ENCODE results near the gene ELAVL4. TPM values are rescaled to one million over a fixed set of nuclear protein-coding genes. Genes with fewer than 3 reads are reported as not detected.

Gene ELAVL4
- total RNA-seq, 1 experiment from 2014 or later = 0.50 TPM

- POLR2A ChIA-PET = no interaction called here
- Mint-ChIP-seq H3K36me3 (no peaks in the 10 kb centered on the region), H3K27me3 (ENCODE audit: low read depth) (no peaks in the 10 kb centered on the region), H3K4me1 (peaks cover 21% of the 10 kb centered on the region), H3K9me3 (no peaks in the 10 kb centered on the region), H3K27ac (no peak overlapping the region), H3K4me3 (no peak overlapping the region)
- CTCF ChIA-PET = no interaction called here
- TF ChIP-seq ATF1 (CRISPR knock-in tag; IDR thresholded peaks at IDR 0.05) (no peak), FOXJ3 (CRISPR knock-in tag; IDR thresholded peaks at IDR 0.05; ENCODE audit: borderline replicate concordance) (no peak), MYBL2 (CRISPR knock-in tag; IDR thresholded peaks at IDR 0.05) (no peak), TCF7 (CRISPR knock-in tag; IDR thresholded peaks at IDR 0.05; ENCODE audit: low read depth) (no peak), CDX4 (CRISPR knock-in tag; IDR thresholded peaks at IDR 0.05; ENCODE audit: borderline replicate concordance) (no peak), TP53 (CRISPR knock-in tag; IDR thresholded peaks at IDR 0.05) (no peak), GTF2I (CRISPR knock-in tag; conservative IDR thresholded peaks at IDR 0.05) (no peak), ELF4 (CRISPR knock-in tag; IDR thresholded peaks at IDR 0.05; ENCODE audit: low read depth) (no peak), USF2 (CRISPR knock-in tag; IDR thresholded peaks at IDR 0.05) (no peak), MAX (CRISPR knock-in tag; IDR thresholded peaks at IDR 0.05) (no peak), ZNF532 (CRISPR knock-in tag; IDR thresholded peaks at IDR 0.05; ENCODE audit: borderline replicate concordance) (no peak), ZNF425 (CRISPR knock-in tag; conservative IDR thresholded peaks at IDR 0.05) (no peak), ATF2 (CRISPR knock-in tag; IDR thresholded peaks at IDR 0.05; ENCODE audit: borderline replicate concordance, low read depth) (no peak), AR (CRISPR knock-in tag; IDR thresholded peaks at IDR 0.05) (no peak), USF1 (CRISPR knock-in tag; IDR thresholded peaks at IDR 0.05) (no peak)
- ATAC-seq (no peak), DNase-seq (ENCODE audit: low spot score) (no peak)
Observed at GRCh38 chr1:50135716-50136115, 27.0 kb downstream of the ELAVL4 start.
